Prostate gland (tissue), 2 donors: ENCODE results near the gene GINS2. TPM values are rescaled to one million over a fixed set of nuclear protein-coding genes. Genes with fewer than 3 reads are reported as not detected.

ENCODE experiments used
- DNase-seq: peaks from one replicate; pipeline ENCODE4 v3.0.0-alpha.2; 2019; ENCODE audit warnings: low spot score
- H3K27ac ChIP-seq, 2 donors: fragments of 200-600 bp; sonication (generic); 2 replicates each; pipeline ENCODE4 v1.5.1; 2017 to 2019
- H3K27me3 ChIP-seq: fragments of 200-600 bp; sonication (generic); replicated peaks from 2 replicates; pipeline ENCODE4 v1.5.1; 2019; ENCODE audit not compliant: insufficient read depth
- H3K36me3 ChIP-seq, 2 donors: fragments of 200-600 bp; sonication (generic); 1 replicate in 1 of 2; 2 replicates in 1 of 2; pipeline versions ENCODE4 v1.5.1 to v1.8.1; 2017 to 2019
- H3K4me1 ChIP-seq: fragments of 200-600 bp; sonication (generic); replicated peaks from 2 replicates; pipeline ENCODE4 v1.5.1; 2019
- H3K4me3 ChIP-seq, 2 donors: fragments of 200-600 bp; sonication (generic); 2 replicates each; pipeline ENCODE4 v1.5.1; 2017 to 2019
- H3K9me3 ChIP-seq: fragments of 200-600 bp; sonication (generic); 2 replicates; pipeline ENCODE4 v1.5.1; 2017
- CTCF ChIP-seq, 4 experiments: fragments of 200-600 bp in 2 of 4; fragments of 450-650 bp in 2 of 4; sonication (generic) in 2 of 4; IDR thresholded peaks; 1 replicate in 3 of 4; 2 replicates in 1 of 4; pipeline ENCODE4 v1.5.1; 2016 to 2019; ENCODE audit warnings: antibody characterized with exemption in 4 of 4, mild to moderate bottlenecking in 2 of 4, moderate library complexity in 2 of 4
- POLR2A ChIP-seq: fragments of 450-650 bp; IDR thresholded peaks from one replicate; pipeline ENCODE4 v1.6.1; 2016; ENCODE audit warnings: antibody characterized with exemption, mild to moderate bottlenecking
- POLR2AphosphoS5 ChIP-seq: sonication (generic); formaldehyde crosslinking; IDR thresholded peaks from one replicate; pipeline ENCODE4 v1.6.1; 2017; ENCODE audit warnings: antibody characterized with exemption
- WGBS: methylation state at CpG from one replicate; pipeline ENCODE4 v1.1.5; 2018; 5-methylcytosine and 5-hydroxymethylcytosine counted together
- intact Hi-C: fragments of 100-400 bp; cut with DNase I; formaldehyde crosslinking; loops from one replicate; pipeline ENCODE4 v1.14.2; 2022
- total RNA-seq, 2 donors: library from RNA; depleted of rRNA; stranded (reverse); fragments of >200 nt; gene quantifications; one replicate each; pipeline ENCODE4 v1.1.0, GENCODE V29; 2016

GINS2 gene
- total RNA-seq, 2 donors from 2014 or later, result 4.5 to 6.2 TPM

- TF ChIP-seq POLR2AphosphoS5, result no peak
- TF ChIP-seq POLR2A, result no peak
- no peak for TF ChIP-seq CTCF (IDR thresholded peaks at IDR 0.05)
- Histone ChIP-seq H3K36me3 (no peaks in the 10 kb centered on the region), H3K4me1 (peaks cover 30% of the 10 kb centered on the region), H3K27me3 (no peaks in the 10 kb centered on the region), H3K4me3 (no peak overlapping the region), H3K27ac (no peak overlapping the region), H3K9me3 (no peaks in the 10 kb centered on the region)
- 86% methylated on average over 15 of the region's 16 CpGs for WGBS
- intact Hi-C loops, result no loop called here
- DNase-seq, result no peak
These were observed 39.2 kb downstream of the GINS2 start for GRCh38 chr16:85649411-85650134.

GRCh38 chr16:85648805-85649204, 39.9 kb downstream of the GINS2 start:
- no peak overlapping the region for H3K27ac ChIP-seq
- H3K36me3 ChIP-seq, result no peaks in the 10 kb centered on the region
- no peak for DNase-seq
- H3K4me1 ChIP-seq, result peaks cover 26% of the 10 kb centered on the region
- no peaks in the 10 kb centered on the region for H3K27me3 ChIP-seq
- WGBS, result 84% methylated on average over 14 of the region's 14 CpGs
- H3K9me3 ChIP-seq, result no peaks in the 10 kb centered on the region
- intact Hi-C loops, result no loop called here
- TF ChIP-seq POLR2AphosphoS5, result no peak
- no peak for TF ChIP-seq POLR2A
- TF ChIP-seq CTCF (IDR thresholded peaks at IDR 0.05), result no peak
- H3K4me3 ChIP-seq, result no peak overlapping the region

GRCh38 chr16:85648070-85648714, 40.6 kb downstream of the GINS2 start:
- Histone ChIP-seq H3K36me3 (no peaks in the 10 kb centered on the region), H3K4me3 (no peak overlapping the region), H3K27ac (no peak overlapping the region), H3K27me3 (no peaks in the 10 kb centered on the region), H3K9me3 (no peaks in the 10 kb centered on the region), H3K4me1 (peaks cover 20% of the 10 kb centered on the region)
- TF ChIP-seq POLR2A (no peak), POLR2AphosphoS5 (no peak), CTCF (IDR thresholded peaks at IDR 0.05) (no peak)
- DNase-seq, result no peak
- 94% methylated on average over 25 of the region's 26 CpGs for WGBS
- intact Hi-C loops, result no loop called here

- no peak overlapping the region for H3K4me3 ChIP-seq
- TF ChIP-seq CTCF (IDR thresholded peaks at IDR 0.05) (no peak), POLR2AphosphoS5 (no peak)
- H3K9me3 ChIP-seq, result no peaks in the 10 kb centered on the region
- H3K27ac ChIP-seq, result no peak overlapping the region
- H3K36me3 ChIP-seq, result no peaks in the 10 kb centered on the region
- H3K4me1 ChIP-seq, result peaks cover 20% of the 10 kb centered on the region
- H3K27me3 ChIP-seq, result no peaks in the 10 kb centered on the region
- no peak for DNase-seq
- WGBS, result 94% methylated on average over 15 of the region's 15 CpGs
- intact Hi-C loops, result no loop called here
These were observed 41.8 kb downstream of the GINS2 start for GRCh38 chr16:85646976-85647375.

- WGBS, result 92% methylated on average over 15 of the region's 17 CpGs
- intact Hi-C loops, result no loop called here
- TF ChIP-seq CTCF (IDR thresholded peaks at IDR 0.05), result no peak
- no peak for TF ChIP-seq POLR2AphosphoS5
- Histone ChIP-seq H3K9me3 (no peaks in the 10 kb centered on the region), H3K4me1 (peaks cover 20% of the 10 kb centered on the region), H3K36me3 (no peaks in the 10 kb centered on the region), H3K4me3 (no peak overlapping the region), H3K27ac (no peak overlapping the region), H3K27me3 (no peaks in the 10 kb centered on the region)
- no peak for DNase-seq
These were observed 42.3 kb downstream of the GINS2 start for GRCh38 chr16:85646358-85646907.
